NB4 (cell line): ENCODE data around the gene LNPEP.

ENCODE experiments used
- POLR2A ChIP-seq: IDR thresholded peaks from 2 replicates; pipeline ENCODE4 v1.6.1; 2011; ENCODE audit warnings: mild to moderate bottlenecking; ENCODE audit not compliant: insufficient read length; ENCODE audit errors: extremely low read depth
- TF ChIP-seq, protein P1 (sequence below): IDR thresholded peaks from one replicate; pipeline ENCODE4 v1.5.1; 2012; ENCODE audit warnings: low read depth, low read length
- TF ChIP-seq, protein P2 (sequence below): IDR thresholded peaks from 2 replicates; pipeline ENCODE4 v1.6.1; 2011; ENCODE audit warnings: low read depth, low read length

DNA sequence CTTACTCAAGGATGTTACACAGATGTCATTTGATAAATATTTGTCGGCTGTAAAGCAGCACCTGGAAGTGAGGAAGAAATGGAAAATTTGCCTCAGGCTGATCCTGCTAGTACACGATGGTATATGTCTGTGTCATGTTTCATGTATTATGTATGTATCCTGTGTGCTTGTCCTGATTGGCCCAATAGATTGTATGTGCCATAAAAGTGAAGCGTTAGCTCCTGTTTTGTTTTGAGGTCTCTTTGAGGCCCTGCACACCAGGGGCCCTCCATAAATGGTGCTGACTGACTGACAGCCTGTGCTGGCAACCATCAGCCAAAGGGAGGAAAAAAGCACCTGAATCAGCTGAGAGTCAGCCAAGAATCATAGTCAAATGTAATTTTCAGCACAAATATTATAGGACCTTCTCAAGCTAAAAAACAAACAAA lies 11.8 kb upstream of the LNPEP start:
- TF ChIP-seq, protein P1, sequence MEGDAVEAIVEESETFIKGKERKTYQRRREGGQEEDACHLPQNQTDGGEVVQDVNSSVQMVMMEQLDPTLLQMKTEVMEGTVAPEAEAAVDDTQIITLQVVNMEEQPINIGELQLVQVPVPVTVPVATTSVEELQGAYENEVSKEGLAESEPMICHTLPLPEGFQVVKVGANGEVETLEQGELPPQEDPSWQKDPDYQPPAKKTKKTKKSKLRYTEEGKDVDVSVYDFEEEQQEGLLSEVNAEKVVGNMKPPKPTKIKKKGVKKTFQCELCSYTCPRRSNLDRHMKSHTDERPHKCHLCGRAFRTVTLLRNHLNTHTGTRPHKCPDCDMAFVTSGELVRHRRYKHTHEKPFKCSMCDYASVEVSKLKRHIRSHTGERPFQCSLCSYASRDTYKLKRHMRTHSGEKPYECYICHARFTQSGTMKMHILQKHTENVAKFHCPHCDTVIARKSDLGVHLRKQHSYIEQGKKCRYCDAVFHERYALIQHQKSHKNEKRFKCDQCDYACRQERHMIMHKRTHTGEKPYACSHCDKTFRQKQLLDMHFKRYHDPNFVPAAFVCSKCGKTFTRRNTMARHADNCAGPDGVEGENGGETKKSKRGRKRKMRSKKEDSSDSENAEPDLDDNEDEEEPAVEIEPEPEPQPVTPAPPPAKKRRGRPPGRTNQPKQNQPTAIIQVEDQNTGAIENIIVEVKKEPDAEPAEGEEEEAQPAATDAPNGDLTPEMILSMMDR, result no peak
- TF ChIP-seq POLR2A, result no peak
- TF ChIP-seq, protein P2, sequence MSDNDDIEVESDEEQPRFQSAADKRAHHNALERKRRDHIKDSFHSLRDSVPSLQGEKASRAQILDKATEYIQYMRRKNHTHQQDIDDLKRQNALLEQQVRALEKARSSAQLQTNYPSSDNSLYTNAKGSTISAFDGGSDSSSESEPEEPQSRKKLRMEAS, result no peak
